Activated T-helper 9 cell treated with anti-CD3 and anti-CD28 coated beads, Interleukin-2, amount 50 U/mL, for 16 hours (primary cell): ENCODE results near the gene PRKCE.

ENCODE experiments used
- DNase-seq: peaks from one replicate; pipeline ENCODE4 v3.0.0-alpha.2; 2020; ENCODE audit warnings: low read depth

PRKCE gene

DNA sequence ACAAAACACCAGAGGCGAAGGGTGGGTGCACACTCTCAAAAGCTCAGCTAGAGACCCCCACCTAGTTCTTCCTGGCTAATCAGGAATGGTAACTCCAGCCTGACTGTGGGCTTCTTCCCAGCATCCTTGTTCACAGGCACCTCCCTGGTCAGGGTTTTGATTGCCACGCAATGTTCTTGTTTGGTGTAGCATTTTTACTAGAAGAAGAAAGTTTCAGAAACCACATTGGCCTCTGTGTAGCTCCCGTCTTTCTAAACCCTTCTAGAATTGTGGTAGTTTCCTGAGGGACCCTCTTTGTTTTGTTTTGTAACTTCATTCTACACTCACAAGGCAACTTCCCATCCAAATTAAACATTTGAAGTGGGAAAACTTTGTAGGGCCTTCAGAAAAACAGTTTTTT lies 391.2 kb downstream of the PRKCE start:
- DNase-seq, result no peak

DNA sequence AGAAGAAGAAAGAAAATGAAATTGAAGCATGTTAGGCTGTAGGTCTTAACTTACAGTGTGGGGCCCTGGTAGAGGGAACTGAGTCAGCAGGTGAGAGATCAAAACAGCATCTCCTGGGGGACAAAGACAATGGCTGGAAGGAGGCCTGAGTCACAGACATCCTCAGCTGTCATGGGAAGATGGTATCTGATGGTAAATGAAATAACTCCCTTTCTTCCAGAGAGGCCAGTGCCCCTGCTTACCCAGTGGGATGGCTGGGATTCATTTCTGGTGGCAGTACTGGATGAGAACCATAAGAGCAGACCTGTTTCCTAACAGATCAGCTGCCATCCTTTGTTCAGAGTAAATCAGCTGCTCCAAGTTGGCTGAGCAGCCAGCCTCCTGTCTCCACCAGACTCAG lies 394.4 kb downstream of the PRKCE start:
- no peak for DNase-seq

DNA sequence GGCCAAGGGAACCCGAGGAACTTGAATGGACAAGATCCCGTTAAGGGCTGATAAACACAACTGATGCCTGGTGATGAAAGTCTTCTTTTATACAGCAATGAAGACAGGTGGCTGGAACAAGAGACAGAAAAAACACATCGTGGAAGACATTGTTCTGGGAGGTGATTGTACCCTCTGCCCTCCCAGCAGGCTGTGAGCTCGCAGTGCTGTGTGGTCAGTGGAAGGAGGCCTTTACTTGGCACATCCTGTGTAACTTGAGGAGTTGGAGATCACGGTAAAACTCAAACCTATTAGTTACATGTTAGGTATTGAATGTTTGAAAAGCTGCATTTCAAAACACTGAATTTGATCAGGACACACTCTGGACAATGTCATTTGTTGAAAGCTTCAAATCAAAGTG lies 395.8 kb downstream of the PRKCE start:
- no peak for DNase-seq

DNA sequence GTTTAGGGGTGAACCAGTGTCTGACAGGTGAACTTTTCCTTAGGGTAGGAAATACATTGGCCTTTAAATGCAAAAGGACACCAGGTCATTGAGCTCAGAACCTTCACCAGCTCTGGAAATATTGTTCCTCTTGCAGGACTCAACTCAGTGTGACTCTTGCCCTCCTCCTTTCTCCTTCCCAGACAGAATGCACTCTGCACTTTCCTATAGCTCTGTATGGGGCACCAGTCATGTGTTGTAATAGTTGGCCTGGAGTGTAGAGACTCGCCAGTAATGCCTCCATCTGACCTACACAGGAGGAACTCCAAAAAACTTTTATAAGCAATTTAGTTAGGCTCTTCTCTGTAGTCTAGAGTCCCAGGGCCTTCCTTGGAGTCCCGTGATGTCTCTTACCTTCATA lies 397.2 kb downstream of the PRKCE start:
- DNase-seq, result no peak

DNA sequence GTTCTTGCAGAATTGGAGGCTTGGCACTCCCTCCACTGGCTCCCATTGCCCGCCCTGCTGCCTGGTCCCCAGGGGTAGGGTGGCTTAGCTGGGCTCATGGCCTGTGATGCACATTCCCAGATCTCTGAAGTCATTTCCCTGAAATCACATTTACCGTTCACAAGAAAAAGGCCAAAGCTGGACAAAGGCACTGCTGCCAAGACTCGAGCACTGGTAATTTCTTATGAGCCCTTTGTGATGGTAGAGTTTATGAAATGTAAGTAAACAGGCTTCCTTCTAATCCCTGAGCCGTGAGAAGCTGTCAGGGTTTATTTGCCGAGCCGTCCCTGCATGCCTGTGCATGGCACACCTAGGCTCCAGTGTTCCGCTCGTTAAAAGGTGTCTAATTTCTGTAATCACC lies 398.6 kb downstream of the PRKCE start:
- no peak for DNase-seq

DNA sequence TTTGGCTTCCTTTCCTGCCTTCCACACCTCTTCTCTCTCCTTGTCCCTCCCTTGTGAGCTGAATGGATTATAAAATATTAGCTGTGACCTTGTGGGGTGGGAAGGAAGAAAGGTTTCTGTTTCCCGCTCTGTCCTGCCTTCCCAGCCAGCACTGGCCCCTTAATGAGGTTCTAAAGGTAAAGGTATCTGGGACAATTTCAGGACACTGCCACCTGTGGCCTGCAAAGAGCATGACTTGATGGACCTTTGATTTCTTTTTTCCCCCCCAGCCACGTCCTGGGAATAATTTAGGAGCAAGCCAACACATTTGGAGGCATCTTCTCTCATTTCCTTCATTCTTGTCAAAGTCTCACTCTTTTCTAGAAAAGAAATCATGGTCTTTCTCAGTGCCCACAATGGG lies 399.0 kb downstream of the PRKCE start:
- no peak for DNase-seq

DNA sequence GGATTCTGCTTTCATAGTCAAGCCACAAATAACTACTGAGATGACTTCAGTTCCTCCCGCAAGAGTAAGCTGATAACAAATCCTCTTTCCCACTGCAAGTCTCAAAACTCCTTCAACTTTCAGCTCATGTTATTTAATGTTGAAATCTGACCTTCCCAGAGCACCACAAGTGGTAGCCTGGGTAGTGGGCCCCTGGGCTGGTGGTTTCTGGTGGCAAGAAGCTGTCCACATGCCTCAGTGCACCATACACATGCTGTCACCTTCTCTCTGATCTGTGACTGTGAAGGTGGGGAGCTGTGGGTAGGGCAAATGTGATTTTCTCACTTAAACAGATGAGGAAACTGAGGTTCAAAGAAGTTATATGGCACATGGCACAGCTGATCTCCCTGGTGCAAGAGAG lies 399.6 kb downstream of the PRKCE start:
- DNase-seq, result no peak

DNA sequence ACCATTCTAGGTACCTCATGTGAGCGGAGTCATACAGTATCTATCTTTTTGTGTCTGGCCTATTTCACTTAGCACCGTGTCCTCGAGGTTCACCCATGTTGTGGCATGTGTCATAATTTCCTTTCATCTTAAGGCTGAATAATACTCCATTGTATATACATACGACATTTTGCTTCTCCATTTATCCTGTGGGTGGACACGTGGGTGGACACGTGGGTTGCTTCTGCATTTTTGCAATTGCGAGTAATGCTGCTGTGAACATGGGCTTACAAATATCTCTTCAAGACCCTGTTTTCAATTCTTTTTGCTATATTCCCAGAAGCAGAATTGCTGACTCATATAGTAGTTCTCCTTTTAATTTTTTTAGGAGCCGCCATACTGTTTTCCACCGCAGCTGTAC lies 402.1 kb downstream of the PRKCE start:
- no peak for DNase-seq

DNA sequence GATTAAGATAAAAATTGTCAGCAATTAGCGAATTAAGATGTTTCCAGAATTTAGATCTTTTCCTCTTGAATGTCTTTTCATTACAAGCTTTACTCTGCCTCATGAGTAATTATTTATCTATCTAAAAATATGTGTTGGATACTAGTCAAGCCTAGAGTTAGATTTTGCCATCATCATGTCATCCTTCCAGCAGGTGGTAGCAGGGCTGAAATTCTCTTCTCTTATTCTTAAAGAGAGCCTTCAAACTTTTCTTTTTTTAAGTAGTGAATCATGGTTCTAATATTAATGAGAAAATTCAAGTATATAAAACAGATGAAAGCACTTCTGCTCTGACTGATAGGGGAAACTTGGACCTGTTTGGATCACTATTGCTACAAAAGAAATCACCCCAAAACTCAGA lies 405.1 kb downstream of the PRKCE start:
- no peak for DNase-seq

DNA sequence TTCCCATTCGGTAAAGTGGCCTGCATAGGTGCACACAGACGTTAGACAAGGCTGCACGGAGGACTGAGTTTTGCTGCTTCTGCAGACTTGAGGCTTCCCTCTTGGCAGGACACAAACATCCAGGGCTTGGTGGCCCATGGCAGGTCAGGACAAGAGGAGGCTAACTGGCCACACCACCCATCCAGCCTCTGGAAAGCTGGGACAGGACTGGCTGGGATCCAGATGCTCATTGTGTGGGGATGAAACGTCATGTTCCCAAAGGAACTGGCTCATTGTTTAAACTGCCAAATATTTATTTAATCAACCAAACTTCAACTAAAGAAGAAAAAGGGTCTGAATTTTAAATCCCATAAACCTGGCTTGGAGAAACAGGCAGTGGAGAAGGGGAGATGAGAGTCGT lies 406.7 kb downstream of the PRKCE start:
- DNase-seq, result no peak

DNA sequence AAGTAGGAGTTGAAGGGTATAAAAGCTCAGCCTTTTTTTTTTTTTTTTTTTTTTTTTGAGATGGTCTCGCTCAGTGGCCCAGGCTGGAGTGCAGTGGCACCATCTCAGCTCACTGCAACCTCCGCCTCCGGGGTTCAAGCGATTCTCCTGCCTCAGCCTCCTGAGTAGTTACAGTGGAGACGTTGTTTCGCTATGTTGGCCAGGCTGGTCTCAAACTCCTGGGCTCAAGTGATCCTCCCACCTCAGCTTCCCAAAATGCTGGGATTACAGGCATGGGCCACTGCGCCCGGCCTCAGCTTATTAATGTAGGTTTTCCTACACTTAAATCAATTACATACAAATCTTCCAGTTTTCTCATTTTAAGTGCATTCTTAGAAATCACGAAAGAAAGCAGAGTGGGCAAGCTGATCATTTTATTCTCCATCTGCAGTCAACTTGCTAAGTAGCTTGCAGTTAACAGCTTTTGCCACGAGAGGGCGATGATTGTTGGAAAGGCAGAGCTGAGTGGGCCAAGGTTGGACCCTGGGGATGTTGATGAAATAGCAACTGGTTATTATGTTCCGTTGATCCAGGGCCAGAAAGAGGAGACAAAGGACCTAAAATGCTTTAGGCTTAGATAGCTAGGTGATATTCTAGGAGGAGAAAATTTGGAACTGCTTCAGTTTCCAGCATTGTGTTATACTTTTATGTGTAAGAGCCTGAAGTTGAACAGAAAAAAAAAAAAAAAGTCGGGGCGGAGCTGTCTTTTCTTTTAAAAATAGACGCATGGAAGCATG lies 411.4 kb downstream of the PRKCE start:
- peak; percentile 34 for DNase-seq

DNA sequence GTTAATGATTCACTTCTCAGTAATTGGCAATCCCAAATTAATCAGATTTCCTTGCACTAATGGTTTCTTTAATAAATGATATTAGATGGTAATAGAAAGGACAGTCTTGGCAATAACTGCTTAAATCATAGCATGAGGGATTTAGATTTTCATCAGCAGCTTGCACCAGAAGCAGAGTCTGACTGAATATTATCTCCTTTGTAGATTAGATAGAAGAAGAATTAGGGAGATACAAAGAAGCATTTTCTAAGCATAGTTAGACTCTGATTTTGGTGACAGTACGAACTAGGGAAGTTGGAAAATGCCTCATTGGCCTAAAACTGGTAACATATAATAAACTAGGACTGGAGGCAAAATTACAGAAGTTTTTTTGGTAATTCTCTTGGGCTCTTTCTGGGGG lies 412.9 kb downstream of the PRKCE start:
- DNase-seq, result no peak

DNA sequence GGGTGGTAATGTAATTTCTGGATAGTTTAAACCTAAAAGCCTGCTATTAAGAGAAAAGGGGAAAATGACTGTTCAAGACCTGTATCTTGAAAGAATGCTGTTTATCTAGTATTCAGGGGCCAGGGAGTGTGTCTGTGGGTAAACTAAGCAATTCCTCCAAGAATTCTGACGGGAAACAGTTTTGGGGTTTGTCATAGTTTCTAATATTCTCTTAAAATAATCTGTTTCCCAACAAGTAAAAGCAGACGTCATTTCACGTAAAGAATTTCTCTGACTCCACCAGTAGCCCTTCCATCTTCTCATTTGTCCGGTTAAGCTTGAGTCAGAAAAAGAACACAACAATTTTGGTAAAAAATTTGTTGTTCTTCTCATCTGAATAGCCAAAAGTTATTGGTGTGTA lies 413.7 kb downstream of the PRKCE start:
- no peak for DNase-seq

DNA sequence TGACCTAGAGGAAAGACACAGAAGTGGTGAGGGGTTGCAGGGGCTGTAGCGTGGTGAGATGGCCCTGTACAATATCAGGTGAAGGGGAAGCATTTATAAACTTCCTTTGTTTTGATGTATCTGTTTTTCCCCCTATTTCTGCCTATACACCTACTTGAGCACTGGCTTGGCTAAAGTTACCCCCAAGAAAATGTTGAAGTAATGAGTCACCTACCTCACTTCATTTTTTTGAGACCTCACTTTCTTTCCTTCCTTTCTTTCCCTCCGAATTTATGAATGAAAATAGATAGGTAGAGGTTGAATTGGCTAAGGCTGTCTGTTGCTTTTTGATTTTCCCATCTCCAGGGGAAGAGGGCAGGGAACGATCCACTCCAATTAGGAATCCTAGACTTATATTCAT lies 414.6 kb downstream of the PRKCE start:
- no peak for DNase-seq

DNA sequence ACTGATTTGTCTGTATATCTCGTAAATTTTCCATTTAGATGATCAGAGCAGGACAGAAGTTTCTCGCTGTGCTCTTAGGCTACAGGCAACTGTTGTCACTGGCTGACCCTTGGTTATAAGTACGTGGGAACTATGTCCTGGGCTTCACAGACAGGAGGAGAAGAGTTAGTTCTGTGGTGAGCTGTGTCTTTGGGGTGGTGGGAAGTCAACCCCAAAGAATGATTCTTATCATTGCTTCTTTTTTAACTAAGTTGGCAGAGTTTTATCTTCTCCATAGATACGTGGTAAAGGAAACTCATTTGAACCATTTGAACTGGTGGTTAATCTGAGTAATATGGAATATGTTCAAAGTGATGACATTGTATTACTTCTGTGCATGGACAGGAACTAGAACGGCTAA lies 415.1 kb downstream of the PRKCE start:
- no peak for DNase-seq

DNA sequence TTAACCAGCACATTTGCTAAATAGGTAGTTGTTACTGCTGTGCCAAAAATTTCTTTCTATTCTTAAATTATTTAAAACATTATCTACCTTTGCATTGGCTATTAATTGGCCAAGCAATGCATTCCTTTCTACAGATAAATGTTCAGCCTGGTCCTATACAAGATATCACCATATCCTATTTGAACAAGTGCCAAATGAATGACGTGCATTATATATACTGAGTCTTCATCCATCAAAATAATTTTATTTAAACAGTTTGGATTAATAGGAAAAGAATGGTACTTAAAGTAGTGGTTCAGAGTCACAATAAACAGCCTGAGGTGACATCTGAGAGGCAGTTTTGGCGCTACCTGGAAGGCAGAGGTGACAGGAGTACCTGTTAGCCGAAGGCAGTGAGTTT lies 415.6 kb downstream of the PRKCE start:
- DNase-seq, result no peak

DNA sequence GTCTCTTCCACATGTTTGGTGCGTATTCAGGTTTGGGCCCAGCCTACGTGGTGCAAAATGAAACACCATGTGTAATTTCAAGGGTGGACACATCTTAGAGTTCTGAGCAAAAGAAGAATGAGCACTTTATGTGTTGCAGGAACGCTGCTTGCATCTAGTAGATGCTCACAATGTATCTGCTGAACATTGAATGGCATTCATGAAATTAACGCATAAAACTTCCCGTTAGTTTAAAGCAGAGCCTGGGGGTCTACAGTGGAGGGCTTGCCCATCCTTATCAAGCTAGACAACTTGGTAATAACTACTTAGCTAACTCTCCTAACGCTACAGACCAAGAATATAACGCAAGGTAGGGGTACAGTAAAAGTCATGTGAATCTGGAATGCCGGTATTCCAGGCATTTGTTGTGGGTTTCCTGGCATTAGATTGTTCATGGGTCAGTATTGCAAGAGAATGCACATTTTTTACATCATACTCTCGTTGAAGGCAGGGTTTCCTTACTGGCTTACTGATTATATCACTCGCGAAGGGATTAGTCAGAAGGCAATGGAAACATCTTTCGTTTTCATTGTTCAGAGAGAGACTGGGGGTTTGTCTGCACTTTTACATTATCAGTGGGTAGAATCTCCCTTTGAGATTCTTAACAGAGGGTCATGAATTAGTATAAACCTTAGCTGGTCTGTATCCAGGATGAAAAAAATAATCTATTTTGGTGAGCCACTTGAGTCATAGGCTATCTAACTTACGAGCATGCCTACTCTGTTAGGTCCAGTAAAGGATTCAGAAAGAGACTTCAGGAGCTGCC lies 416.2 kb downstream of the PRKCE start:
- DNase-seq, result no peak

DNA sequence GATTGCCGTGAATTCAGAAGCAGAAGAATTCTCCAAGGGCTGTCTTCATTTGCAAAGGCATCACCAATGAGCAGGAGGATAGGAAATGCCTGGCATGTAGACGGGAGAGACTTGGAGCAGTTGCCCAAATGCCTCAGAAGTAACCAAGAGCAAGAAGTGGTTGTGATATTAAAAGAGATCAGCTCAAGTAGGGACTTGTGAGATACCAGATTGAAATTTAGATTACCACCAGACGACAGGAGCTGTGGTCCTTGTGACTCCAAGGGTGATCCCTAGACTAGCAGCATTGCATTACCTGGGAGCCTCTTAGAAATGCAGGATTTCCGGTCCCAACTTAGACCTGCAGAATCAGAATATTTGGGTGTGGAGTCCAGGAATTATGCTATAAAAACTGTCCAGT lies 417.2 kb downstream of the PRKCE start:
- DNase-seq, result no peak

DNA sequence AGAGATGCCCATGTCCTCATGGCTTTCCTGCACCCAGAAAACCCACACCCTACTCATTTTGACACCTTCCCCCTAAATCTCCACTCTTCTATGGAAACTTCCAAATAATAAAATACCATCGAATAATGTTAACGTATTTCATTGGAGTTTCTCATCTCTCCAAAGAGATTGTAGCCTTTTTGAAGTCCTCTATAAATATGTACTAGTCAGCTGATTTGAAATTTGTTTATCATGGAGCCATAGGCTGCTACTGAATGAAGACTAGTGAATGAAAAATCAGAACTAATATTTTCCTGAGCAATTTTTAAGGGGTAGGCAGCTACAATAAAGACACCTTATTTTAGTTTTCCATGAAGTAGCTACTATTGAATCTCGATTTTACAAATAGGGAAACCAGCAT lies 419.6 kb downstream of the PRKCE start:
- no peak for DNase-seq

DNA sequence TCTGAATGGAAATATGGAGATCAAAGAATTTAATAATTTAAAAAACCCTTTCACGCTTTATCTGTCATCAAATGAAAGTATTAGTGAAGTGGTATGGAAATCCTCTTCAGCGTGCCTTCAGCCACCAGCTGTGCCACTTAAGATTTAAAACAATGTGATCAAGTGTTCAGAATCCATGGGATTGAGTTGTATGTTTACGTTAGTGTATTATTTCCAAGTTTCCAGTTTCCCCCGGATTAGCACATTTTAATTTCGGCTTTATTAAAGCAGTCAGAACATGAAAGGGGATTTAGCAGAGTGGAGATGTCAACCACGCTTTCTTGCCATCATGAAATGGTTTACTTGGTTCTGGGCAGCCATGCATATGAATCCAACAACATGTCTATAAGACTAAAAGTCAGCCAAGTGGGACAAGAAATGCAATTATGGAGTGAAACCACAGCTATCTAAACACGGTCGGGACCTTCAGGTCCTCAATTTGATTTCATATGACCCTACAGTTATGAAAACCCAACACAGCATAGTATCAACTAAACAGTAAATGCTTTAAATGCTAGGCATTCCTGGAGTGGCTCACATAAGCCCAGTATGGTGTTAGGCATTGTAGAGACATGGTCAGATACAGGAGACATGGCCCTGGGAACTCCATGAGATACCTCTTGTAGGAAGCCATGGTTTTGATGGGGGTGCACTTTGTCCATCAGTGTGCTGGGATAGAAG lies 420.8 kb downstream of the PRKCE start:
- no peak for DNase-seq

DNA sequence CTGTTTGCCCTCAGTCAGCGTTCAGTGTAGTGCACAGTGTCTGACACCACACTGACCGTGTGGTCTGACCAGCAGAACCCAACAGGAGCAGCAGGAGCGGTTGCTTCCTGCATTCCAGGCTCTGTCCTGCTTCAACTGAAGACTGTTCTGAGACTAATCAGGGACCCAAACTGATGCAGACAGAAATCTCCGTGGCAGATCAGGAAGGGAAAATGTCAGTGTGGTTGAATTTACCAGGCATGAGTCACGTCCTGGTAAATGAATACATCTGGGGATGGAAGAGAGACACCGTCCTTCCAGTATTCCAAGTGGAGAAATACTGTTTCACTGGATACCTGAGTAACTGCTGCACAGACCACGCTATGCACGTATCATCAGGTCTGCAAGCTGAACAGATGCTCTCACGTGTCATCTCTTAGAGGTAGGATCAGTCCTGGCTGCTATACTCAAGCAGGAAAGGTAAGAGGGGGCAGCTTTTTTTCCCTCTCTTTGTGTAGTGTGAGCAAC lies 422.1 kb downstream of the PRKCE start:
- no peak for DNase-seq

DNA sequence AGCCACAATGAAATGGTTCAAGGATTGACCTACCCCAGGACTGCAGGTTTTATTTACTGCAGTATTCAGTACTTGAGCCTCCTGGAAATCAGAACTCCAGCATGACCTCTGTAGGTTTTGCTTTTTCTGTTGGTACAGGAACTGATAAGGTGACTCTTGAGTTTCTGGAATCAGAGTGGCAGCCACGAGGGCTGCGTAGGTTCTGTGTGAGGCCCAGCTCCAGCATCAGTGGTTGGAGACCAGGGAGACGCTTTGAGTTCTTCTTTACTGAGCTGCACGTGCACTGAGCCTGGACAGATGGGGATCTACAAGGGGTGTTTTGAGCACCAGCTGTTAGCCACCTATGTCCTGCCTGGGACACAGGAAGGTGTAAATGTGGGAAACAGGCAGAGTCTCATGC lies 423.0 kb downstream of the PRKCE start:
- no peak for DNase-seq

DNA sequence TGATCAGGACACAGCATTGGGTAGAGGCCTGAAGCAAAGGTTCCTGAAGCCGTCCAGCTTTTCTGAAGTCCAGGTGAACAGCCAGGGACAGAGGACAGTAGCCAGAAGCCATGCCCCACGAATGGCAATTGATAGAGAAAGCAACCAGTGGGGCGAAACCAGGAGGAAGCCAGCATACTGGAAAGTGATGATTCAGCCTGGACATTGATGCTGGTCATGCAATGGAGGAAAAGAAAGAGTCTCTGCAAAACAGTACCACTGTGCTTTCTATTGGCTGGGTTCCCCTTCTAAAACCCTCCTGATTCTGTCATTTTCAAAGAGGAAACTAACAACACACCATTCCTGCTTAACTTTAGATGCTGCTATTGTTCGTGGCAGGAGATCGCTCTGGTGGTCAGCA lies 424.4 kb downstream of the PRKCE start:
- no peak for DNase-seq
